HG03196 (cell line): Measurements from ENCODE around the gene DMPK.

Experiments
- ATAC-seq: cut with Tn5 transposase; IDR thresholded peaks from one replicate; pipeline ENCODE4 v1.9.1; 2021; ENCODE audit not compliant: unreplicated experiment

DMPK gene, protein sequence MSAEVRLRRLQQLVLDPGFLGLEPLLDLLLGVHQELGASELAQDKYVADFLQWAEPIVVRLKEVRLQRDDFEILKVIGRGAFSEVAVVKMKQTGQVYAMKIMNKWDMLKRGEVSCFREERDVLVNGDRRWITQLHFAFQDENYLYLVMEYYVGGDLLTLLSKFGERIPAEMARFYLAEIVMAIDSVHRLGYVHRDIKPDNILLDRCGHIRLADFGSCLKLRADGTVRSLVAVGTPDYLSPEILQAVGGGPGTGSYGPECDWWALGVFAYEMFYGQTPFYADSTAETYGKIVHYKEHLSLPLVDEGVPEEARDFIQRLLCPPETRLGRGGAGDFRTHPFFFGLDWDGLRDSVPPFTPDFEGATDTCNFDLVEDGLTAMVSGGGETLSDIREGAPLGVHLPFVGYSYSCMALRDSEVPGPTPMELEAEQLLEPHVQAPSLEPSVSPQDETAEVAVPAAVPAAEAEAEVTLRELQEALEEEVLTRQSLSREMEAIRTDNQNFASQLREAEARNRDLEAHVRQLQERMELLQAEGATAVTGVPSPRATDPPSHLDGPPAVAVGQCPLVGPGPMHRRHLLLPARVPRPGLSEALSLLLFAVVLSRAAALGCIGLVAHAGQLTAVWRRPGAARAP

GRCh38 chr19:45782162-45782691, at the start of gene DMPK:
Gene DMPK (minus strand): TSS chr19:45782490. CDS start chr19:45782352, 138 bp downstream.
- ATAC-seq, result no peak

GRCh38 chr19:45828945-45829344, 46.7 kb upstream of the DMPK start:
- no peak for ATAC-seq

- no peak for ATAC-seq
Measured at GRCh38 chr19:45828523-45828922, 46.2 kb upstream of the DMPK start.

DNA sequence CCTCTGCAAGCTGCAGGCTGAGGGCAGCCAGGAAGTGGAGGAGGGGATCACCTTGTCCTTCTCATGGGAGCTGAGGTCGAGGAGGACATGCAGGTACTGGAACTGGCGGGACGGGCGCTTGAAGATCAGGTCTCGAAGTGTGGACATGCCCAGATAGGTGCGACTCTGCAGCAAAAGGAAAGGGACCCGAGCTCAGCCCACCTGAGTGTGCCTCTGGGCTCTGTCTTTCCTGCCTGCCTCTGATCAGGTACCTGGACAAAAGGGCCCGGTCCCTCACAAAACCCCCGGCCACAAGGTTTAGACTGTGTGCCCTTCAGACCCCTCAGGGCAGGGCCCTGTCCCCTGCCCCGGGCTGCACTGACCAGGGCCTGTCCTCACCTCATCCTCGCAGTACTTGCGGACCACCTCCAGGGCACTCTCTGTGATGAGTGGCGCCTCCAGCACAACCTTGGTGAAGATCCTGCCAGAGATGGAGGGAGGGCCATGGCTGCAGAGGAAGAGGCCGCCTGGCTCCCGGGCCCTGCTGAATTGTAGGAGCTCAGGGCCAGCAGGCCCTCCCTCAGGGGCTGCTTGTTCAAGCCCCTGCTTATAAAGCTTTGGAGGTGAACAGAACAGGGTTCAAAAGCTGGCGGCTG, 45.3 kb upstream of the DMPK start:
- no peak for ATAC-seq

GRCh38 chr19:45826934-45827333, 44.6 kb upstream of the DMPK start:
- no peak for ATAC-seq

- no peak for ATAC-seq
Measured at GRCh38 chr19:45825917-45826893, 43.9 kb upstream of the DMPK start.

GRCh38 chr19:45825263-45825605, 42.9 kb upstream of the DMPK start:
- ATAC-seq, result no peak

DNA sequence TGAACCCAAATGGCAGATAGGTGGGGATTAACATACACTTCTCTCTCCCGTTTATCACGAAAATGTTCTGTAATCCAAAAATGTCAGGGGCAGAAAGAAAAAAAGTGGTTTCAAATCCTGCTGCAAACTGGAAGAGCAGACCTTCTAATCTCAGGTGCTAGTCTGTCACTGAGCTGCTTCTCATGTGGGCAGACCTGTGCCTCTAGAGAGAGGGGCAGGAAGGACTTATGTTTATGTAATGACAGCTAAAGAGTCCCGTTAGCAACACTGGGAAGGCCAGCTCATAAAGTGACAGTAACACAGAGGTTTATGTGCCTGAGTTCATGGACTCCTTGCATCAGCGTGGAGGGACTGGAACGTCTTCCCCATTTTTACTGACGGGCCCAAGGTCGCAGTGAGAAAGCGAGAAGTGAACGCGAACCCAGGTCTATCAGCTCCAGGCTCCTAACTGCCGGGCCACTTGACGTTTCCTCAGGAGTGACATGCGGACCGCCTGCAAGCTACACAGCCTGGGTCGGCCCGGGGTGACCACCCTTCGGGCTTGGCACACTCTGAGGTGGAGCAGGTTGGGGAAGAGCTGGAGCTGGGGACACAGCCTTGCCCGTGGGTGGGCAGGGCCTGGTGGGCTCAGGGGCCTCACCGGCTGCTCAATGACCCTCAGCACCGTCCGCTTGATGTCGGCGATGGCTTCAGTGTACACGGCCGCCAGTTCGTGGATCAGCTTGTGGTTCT, 42.4 kb upstream of the DMPK start:
- no peak for ATAC-seq

DNA sequence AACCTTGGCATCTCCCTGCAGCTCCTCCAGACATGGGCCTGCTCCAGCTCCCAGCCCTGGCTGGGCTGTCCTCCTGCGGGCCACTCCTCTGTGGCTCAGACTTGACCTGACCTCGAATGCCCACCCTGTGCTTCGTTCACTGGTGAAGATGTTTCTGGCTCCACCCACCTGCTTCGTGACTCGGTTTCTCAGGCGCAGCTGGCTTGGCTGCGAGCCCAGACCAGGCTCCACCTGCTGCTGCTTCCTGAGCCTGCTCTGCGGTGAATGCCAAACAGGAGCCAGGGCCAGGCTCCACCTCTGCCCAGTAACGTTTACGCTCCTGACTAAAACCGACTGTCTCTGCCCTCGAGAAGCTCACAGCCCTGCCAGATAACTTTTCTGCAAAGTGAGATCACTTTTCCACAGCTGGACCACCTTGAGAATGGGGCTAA, 41.8 kb upstream of the DMPK start:
- no peak for ATAC-seq

- ATAC-seq, result no peak
Measured at GRCh38 chr19:45823182-45823581, 40.9 kb upstream of the DMPK start.

GRCh38 chr19:45822716-45823115, 40.4 kb upstream of the DMPK start:
- no peak for ATAC-seq

- no peak for ATAC-seq
Measured at GRCh38 chr19:45821570-45821969, 39.3 kb upstream of the DMPK start.

- ATAC-seq, result no peak
Measured at GRCh38 chr19:45821103-45821521, 38.8 kb upstream of the DMPK start.

- no peak for ATAC-seq
Measured at GRCh38 chr19:45820413-45821102, 38.3 kb upstream of the DMPK start.

GRCh38 chr19:45819769-45820168, 37.5 kb upstream of the DMPK start:
- no peak for ATAC-seq

GRCh38 chr19:45817725-45818301, 35.5 kb upstream of the DMPK start:
- ATAC-seq, result no peak

- ATAC-seq, result peak; percentile 66
Measured at GRCh38 chr19:45817010-45817724, 34.9 kb upstream of the DMPK start.

DNA sequence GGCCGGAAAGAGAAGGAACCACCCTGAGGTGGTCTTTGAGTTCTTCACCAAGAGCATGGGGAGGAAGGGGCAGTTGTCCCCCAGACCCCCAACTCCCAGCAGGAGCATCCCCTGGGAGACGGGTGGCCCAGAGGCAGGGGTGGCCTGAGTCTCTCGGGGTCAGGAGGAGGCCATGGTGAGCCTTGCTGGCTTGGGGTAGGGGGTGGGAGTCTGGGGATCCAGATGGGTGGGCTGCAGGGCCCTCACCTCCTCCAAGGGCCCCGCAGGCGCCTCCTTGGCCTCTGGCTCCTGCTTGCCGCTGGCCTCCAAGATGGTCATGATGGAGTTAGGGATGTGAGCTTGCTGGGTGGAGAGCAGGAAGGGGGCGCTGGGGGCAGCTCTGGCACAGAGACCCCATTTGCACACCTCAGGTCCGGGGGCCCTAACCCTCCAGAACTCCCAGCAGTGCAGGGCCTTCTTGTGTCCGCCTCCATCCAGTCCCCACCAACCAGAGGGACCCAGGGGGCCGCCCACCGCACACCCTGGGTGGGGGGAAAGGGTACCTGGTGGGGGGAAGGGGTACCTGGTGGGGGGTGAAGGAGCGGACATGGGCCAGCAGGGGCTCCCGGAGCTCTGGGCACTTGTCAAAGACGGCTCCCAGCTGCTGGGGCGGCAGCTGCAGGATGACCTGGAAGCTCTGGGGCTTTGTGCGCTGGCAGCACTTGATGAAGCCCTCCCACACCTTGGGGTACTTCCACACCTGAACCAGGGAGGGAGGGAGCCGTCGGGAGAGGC, 34.1 kb upstream of the DMPK start:
- ATAC-seq, result no peak
